ENCODE measurements around the gene NME7.

DNA sequence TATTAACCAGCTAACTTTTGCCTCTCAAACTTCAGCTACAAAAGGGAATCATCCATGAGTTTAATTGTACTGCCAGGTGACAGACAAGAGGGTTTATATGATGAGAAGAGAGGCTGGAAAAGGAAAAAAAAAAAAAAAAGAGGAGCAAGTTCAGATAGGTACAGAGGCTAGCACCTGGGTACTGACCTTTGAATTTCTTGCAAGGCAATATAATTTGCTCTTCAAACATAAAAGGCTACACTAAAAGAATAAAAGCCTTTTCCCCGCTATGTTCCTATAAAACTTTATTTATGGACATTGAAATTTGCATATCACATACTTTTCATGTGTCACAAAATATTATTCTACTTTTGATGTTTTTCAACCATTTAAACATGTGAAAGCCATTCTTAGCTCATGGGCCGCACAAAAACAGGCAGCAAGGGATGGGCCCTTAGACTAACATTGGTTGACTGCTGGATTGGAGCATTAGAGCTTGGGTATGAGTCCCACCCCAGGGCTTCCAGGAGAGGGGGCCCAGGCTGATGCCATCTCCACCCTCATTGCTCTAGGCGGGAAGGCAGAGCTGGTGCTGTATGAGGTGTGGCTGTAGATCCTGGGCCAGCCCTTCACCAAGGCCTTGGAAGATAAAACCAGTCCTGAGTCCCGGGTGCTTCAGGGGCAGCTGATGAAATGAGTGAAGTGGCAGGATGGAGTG lies 216.8 kb downstream of the NME7 start:
- TF ChIP-seq, protein P1, sequence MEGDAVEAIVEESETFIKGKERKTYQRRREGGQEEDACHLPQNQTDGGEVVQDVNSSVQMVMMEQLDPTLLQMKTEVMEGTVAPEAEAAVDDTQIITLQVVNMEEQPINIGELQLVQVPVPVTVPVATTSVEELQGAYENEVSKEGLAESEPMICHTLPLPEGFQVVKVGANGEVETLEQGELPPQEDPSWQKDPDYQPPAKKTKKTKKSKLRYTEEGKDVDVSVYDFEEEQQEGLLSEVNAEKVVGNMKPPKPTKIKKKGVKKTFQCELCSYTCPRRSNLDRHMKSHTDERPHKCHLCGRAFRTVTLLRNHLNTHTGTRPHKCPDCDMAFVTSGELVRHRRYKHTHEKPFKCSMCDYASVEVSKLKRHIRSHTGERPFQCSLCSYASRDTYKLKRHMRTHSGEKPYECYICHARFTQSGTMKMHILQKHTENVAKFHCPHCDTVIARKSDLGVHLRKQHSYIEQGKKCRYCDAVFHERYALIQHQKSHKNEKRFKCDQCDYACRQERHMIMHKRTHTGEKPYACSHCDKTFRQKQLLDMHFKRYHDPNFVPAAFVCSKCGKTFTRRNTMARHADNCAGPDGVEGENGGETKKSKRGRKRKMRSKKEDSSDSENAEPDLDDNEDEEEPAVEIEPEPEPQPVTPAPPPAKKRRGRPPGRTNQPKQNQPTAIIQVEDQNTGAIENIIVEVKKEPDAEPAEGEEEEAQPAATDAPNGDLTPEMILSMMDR (IDR thresholded peaks at IDR 0.05) = no peak
- TF ChIP-seq EZH2 (IDR thresholded peaks at IDR 0.05) (no peak), EZH2phosphoT487 (IDR thresholded peaks at IDR 0.05) (no peak)
